ENCODE data around the gene REV1. TPM values are rescaled to one million over a fixed set of nuclear protein-coding genes. Genes with fewer than 3 reads are reported as not detected.

The REV1 gene
- total and polyA plus RNA-seq, 12 donors: 9.6 to 83.1 (median 30.2) TPM

DNA sequence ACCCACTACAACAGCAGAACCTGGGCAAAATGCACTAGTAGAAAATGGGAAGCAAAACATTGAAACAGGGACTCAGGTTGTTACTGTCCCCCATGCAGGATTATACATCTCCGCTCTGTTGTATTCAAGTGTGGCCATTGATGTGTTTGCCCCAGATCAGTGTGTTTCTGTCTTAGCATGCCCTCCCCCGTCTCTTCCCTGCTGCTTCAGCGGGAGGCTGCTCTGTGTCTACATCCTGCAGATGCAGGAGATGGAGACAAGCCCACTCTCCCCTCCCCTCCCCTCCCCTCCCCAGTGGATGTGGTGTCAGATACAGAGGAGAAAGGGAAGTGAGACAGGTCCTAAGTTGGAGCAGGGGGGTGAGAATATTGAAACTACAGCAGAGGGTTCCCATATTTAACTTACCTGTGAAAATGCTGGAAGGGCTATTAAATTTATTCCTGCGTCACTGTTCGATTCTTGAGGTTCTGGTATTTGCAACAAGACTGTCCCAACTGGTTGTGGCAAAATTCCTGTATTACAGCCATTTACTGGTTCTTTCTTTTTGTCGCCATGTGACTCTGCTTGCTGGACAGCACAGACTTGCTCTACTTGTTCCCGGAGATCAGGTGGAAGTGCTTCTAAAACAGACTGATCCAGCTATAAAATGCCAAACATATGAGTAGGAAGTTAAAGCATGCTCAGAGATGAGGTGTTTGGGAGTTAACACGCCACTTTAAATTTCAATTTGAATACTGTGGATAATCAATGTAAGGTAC is 85.6 kb downstream of the REV1 start:
- intact Hi-C loops (cut with DNase I): no loop called here
- 63 to 75% methylated on average over 8 of the region's 8 CpGs for WGBS, 2 donors
- ATAC-seq: peak in 6 of 8 donors; percentile 8 to 59 (median 22)
- peaks cover 0 to 100% (median 75%) of the 10 kb centered on the region in 9 donors for H3K36me3 ChIP-seq
- no peaks in the 10 kb centered on the region for H3K9me3 ChIP-seq
- DNase-seq: no peak
- H3K4me3 ChIP-seq: peak overlapping the region in 2 of 10 donors; percentile 12 to 26
- H3K27me3 ChIP-seq: no peaks in the 10 kb centered on the region
- H3K4me1 ChIP-seq: peaks cover 0 to 34% (median 15%) of the 10 kb centered on the region in 9 donors
- peak overlapping the region; percentile 13 to 83 (median 65) for H3K27ac ChIP-seq
- TF ChIP-seq, protein P1, sequence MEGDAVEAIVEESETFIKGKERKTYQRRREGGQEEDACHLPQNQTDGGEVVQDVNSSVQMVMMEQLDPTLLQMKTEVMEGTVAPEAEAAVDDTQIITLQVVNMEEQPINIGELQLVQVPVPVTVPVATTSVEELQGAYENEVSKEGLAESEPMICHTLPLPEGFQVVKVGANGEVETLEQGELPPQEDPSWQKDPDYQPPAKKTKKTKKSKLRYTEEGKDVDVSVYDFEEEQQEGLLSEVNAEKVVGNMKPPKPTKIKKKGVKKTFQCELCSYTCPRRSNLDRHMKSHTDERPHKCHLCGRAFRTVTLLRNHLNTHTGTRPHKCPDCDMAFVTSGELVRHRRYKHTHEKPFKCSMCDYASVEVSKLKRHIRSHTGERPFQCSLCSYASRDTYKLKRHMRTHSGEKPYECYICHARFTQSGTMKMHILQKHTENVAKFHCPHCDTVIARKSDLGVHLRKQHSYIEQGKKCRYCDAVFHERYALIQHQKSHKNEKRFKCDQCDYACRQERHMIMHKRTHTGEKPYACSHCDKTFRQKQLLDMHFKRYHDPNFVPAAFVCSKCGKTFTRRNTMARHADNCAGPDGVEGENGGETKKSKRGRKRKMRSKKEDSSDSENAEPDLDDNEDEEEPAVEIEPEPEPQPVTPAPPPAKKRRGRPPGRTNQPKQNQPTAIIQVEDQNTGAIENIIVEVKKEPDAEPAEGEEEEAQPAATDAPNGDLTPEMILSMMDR (IDR thresholded peaks at IDR 0.05): no peak

DNA sequence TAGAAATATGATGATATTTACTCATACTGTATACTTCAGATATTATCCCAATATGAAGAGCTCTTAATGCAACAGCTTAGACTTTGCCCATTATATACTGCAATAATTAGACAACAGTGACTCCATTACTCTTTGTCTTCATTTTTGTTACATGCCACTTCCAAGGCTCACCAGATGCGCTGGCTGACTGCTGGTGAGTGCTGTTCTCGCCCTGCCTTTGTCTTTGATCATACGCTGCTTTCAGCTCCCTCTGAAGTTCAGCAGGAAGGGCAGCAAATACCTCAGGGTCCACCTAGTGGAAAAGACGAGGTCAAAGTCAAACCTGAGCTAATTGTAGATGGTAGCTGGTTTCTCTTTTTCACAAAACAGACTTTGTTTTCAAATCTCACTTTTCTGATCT is 86.3 kb downstream of the REV1 start:
- intact Hi-C loops (cut with DNase I): loop anchor here in 1 of 10 donors (2.0 kb wide), 1 partner anchor 17 kb away; no protein-coding TSS in a partner anchor
- no peak for DNase-seq

DNA sequence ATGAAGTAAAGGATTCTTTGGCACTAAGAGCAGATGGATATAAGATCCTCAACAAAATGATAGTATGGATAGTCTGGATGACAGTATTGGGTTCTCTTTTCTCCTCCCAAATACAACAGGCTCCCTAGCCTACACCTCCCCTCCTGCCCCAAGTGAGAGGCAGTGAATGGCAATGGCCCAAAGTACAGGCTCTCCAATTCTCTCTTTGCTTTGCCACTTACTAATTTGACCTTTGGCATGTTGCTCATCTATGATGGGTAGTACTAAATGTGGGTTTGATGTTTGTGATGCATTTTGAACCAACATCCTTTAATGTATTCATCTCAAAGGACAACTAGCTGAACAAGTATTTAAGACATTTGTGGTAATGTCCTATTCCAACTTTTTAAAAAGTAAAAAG is 86.7 kb downstream of the REV1 start:
- TF ChIP-seq, protein P1 (IDR thresholded peaks at IDR 0.05): no peak
- Histone ChIP-seq H3K27ac (peak overlapping the region in 8 of 10 donors; percentile 3 to 83 (median 65)), H3K4me1 (peaks cover 0 to 45% (median 15%) of the 10 kb centered on the region in 9 donors), H3K27me3 (no peaks in the 10 kb centered on the region), H3K9me3 (no peaks in the 10 kb centered on the region), H3K4me3 (no peak overlapping the region), H3K36me3 (peaks cover 0 to 100% (median 73%) of the 10 kb centered on the region in 9 donors)
- ATAC-seq (no peak), DNase-seq (no peak)
- intact Hi-C loops (cut with DNase I): loop anchor here in 1 of 10 donors (2.0 kb wide), 1 partner anchor 18 kb away; no protein-coding TSS in a partner anchor

More for the DNA sequence above, 86.3 kb downstream of the REV1 start:
- peak; percentile 49 to 73 (median 58) for ATAC-seq
- Histone ChIP-seq H3K27me3 (no peaks in the 10 kb centered on the region), H3K9me3 (no peaks in the 10 kb centered on the region), H3K36me3 (peaks cover 0 to 100% (median 73%) of the 10 kb centered on the region in 9 donors), H3K4me1 (peaks cover 0 to 40% (median 15%) of the 10 kb centered on the region in 9 donors), H3K27ac (peak overlapping the region in 9 of 10 donors; percentile 3 to 83 (median 57)), H3K4me3 (peak overlapping the region in 2 of 10 donors; percentile 12 to 26)
- TF ChIP-seq, protein P1 (IDR thresholded peaks at IDR 0.05): peak in 3 of 9 donors; percentile 30 to 32 (median 31)
- WGBS, 2 donors: 35 to 48% methylated on average over 4 of the region's 4 CpGs

DNA sequence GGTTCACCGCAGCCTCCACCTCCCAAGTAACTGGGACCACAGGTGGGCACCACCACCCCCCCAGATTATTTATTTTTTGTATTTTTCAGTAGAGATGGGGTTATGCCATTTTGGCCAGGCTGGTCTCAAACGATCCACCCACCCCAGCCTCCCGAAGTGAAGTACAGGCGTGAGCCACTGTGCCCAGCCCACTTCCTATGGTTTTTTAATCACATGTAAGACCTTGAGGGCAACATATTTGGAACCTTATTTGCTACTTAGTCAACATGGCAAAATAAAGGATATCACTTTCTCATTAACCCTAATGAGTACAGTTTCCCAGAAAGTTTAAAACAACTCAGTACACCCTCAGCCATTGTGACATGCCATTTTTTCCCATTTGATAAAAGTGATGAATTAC is 88.0 kb downstream of the REV1 start:
- peaks cover 0 to 100% (median 70%) of the 10 kb centered on the region in 9 donors for H3K36me3 ChIP-seq
- peaks cover 0 to 57% (median 15%) of the 10 kb centered on the region in 9 donors for H3K4me1 ChIP-seq
- no peaks in the 10 kb centered on the region for H3K9me3 ChIP-seq
- TF ChIP-seq, protein P1 (IDR thresholded peaks at IDR 0.05): no peak
- H3K27me3 ChIP-seq: no peaks in the 10 kb centered on the region
- no peak overlapping the region for H3K4me3 ChIP-seq
- 89 to 91% methylated on average over 4 of the region's 4 CpGs for WGBS, 2 donors
- no peak for DNase-seq
- intact Hi-C loops (cut with DNase I): loop anchor here in 1 of 10 donors (2.0 kb wide), 1 partner anchor 19 kb away; no protein-coding TSS in a partner anchor
- H3K27ac ChIP-seq: peak overlapping the region in 1 of 10 donors; percentile 3
- no peak for ATAC-seq

Measured in heart right ventricle (tissue), 16 donors.